ENCODE data around the gene DSCAM. TPM values are rescaled to one million over a fixed set of nuclear protein-coding genes. Genes with fewer than 3 reads are reported as not detected.

Gene DSCAM
- total and polyA plus RNA-seq, 4 donors, result 0.02 to 0.25 (median 0.09) TPM

DNA sequence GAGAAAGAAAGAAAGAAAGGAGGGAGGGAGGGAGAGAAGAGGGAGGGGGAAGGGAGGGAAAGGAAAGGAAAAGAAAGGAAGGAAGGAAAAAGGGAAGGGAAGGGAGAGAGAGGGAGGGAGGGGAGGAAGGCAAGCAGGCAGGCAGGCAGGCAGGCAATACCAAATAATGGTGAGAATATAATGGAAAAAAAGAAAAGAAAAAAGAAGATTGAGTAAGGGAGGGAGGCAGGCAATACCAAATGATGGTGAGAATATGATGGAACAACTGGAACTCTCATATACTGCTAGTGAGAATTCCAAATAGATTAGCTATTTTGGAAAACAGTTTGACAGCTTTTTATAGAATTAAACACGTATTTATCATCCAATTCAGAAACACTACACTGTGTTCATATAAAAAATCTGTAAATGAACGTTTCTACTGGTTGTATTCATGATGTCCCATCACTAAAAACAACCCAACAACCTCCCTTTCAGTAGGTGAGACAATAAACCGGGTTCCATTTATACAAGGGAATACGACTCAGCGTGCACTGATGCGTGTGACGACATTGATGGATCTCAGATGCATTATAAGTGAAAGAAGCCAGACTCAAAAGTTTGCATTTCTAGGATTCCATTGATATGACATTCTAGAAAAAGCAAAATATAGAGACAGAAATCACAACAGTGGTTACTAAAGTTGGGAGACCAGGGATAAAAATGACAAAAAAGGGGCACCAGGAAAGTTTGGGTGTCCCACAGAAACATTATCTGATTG lies 226.4 kb downstream of the DSCAM start:
- H3K36me3 ChIP-seq (ENCODE audit: control insufficient read depth in 4 of 4, insufficient read depth in 4 of 4, low read length in 4 of 4), result no peaks in the 10 kb centered on the region
- TF ChIP-seq, protein P1, sequence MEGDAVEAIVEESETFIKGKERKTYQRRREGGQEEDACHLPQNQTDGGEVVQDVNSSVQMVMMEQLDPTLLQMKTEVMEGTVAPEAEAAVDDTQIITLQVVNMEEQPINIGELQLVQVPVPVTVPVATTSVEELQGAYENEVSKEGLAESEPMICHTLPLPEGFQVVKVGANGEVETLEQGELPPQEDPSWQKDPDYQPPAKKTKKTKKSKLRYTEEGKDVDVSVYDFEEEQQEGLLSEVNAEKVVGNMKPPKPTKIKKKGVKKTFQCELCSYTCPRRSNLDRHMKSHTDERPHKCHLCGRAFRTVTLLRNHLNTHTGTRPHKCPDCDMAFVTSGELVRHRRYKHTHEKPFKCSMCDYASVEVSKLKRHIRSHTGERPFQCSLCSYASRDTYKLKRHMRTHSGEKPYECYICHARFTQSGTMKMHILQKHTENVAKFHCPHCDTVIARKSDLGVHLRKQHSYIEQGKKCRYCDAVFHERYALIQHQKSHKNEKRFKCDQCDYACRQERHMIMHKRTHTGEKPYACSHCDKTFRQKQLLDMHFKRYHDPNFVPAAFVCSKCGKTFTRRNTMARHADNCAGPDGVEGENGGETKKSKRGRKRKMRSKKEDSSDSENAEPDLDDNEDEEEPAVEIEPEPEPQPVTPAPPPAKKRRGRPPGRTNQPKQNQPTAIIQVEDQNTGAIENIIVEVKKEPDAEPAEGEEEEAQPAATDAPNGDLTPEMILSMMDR (IDR thresholded peaks at IDR 0.05; ENCODE audit: control extremely low read depth, extremely low read depth), result no peak
- 79 to 80% methylated on average over 7 of the region's 7 CpGs for WGBS, 2 donors

DNA sequence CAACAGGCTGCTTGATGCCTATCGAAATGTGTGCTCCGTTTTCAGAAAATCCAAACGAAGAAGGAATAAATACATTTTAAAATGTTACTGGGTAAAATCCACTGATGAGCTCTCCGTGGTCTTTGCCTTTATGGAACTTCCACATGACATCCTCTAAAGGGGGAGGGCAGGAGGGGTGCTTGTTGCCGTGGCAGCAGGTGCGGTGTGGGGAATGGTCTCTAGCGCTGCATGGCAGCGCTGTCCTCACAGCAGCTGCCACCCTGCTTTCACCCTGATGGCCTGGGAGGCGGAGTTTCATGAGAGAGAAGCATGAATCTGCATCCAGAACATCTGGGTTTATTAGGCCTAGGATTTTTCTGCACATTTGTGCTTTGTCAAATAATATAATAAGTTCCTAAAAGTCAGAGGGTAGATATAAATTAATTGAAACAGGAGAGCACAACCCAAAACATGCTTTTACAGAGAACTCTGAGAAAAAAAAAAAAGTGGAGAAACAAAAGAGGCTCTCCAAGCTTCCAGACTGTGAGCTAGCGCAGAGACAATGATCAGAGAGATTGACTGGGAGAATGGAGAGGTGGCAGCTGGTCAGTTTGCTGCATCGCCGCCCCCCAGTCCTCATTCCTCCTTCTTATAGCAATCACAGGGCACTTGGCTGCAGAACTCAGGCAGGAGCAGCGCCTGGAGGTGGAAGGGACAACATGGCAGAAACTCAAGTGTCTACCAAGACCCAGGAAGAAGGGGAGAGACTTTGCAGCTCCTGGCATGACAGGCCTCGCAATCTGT lies 228.6 kb downstream of the DSCAM start:
- no peak for ATAC-seq (ENCODE audit: insufficient read depth, low FRiP score)
- TF ChIP-seq, protein P1 (IDR thresholded peaks at IDR 0.05; ENCODE audit: control extremely low read depth, extremely low read depth), result no peak
- Histone ChIP-seq H3K9me3 (ENCODE audit: control insufficient read depth in 4 of 4, insufficient read depth in 3 of 4, low read length in 3 of 4) (peaks cover 0 to 2% (median 0%) of the 10 kb centered on the region in 4 donors), H3K9ac (ENCODE audit: insufficient read depth in 1 of 2, low read length in 2 of 2) (no peak overlapping the region), H3K4me1 (ENCODE audit: control insufficient read depth in 5 of 5, insufficient read depth in 5 of 5, low read length in 5 of 5) (peaks cover 0 to 4% (median 0%) of the 10 kb centered on the region in 5 donors), H3K36me3 (ENCODE audit: control insufficient read depth in 4 of 4, insufficient read depth in 4 of 4, low read length in 4 of 4) (no peaks in the 10 kb centered on the region), H3K4me3 (no peak overlapping the region), H3K27ac (ENCODE audit: low read depth in 1 of 2, low read length in 1 of 2) (no peak overlapping the region), H3K27me3 (ENCODE audit: control insufficient read depth in 3 of 3, insufficient read depth in 3 of 3, low read length in 2 of 3) (no peaks in the 10 kb centered on the region)
- DNase-seq, result no peak
- WGBS, 2 donors, result 84 to 87% methylated on average over 14 of the region's 14 CpGs

More for the DNA sequence above, 226.4 kb downstream of the DSCAM start:
- Histone ChIP-seq H3K9ac (ENCODE audit: insufficient read depth in 1 of 2, low read length in 2 of 2) (no peak overlapping the region), H3K9me3 (ENCODE audit: control insufficient read depth in 4 of 4, insufficient read depth in 3 of 4, low read length in 3 of 4) (peaks cover 0 to 2% (median 0%) of the 10 kb centered on the region in 4 donors), H3K4me1 (ENCODE audit: control insufficient read depth in 5 of 5, insufficient read depth in 5 of 5, low read length in 5 of 5) (peaks cover 0 to 4% (median 0%) of the 10 kb centered on the region in 5 donors), H3K4me3 (no peak overlapping the region), H3K27me3 (ENCODE audit: control insufficient read depth in 3 of 3, insufficient read depth in 3 of 3, low read length in 2 of 3) (no peaks in the 10 kb centered on the region), H3K27ac (ENCODE audit: low read depth in 1 of 2, low read length in 1 of 2) (no peak overlapping the region)
- ATAC-seq (ENCODE audit: insufficient read depth, low FRiP score), result no peak
- no peak for DNase-seq

DNA sequence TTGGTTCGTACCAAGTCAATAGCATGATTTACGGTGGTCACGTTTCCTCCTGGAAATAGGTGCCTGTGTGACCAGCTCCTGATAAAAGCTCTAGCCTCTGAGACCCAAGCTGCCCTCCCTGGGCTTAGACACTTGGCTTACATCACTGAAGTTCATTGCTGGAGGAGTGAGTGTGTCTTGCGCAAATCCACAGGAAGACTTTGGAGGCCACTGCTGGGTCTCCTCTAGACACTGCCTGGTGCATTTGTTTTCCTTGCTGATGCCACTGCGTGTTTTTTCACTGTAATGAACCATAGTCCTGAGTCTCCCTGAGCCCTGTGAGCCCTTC lies 230.6 kb downstream of the DSCAM start:
- TF ChIP-seq, protein P1 (IDR thresholded peaks at IDR 0.05; ENCODE audit: control extremely low read depth, extremely low read depth), result no peak
- DNase-seq (no peak), ATAC-seq (ENCODE audit: insufficient read depth, low FRiP score) (no peak)
- Histone ChIP-seq H3K27me3 (ENCODE audit: control insufficient read depth in 3 of 3, insufficient read depth in 3 of 3, low read length in 2 of 3) (no peaks in the 10 kb centered on the region), H3K36me3 (ENCODE audit: control insufficient read depth in 4 of 4, insufficient read depth in 4 of 4, low read length in 4 of 4) (no peaks in the 10 kb centered on the region), H3K4me3 (no peak overlapping the region), H3K27ac (ENCODE audit: low read depth in 1 of 2, low read length in 1 of 2) (no peak overlapping the region), H3K4me1 (ENCODE audit: control insufficient read depth in 5 of 5, insufficient read depth in 5 of 5, low read length in 5 of 5) (peaks cover 0 to 4% (median 0%) of the 10 kb centered on the region in 5 donors), H3K9ac (ENCODE audit: insufficient read depth in 1 of 2, low read length in 2 of 2) (no peak overlapping the region), H3K9me3 (ENCODE audit: control insufficient read depth in 4 of 4, insufficient read depth in 3 of 4, low read length in 3 of 4) (peaks cover 0 to 2% (median 0%) of the 10 kb centered on the region in 4 donors)
- 59 to 65% methylated on average over 5 of the region's 5 CpGs for WGBS, 2 donors

Data from lung (tissue), 12 donors.